Keratinocyte (primary cell): ENCODE results near the gene FBXO47. TPM values are rescaled to one million over a fixed set of nuclear protein-coding genes. Genes with fewer than 3 reads are reported as not detected.

Experiments used
- DNase-seq: peaks from one replicate; pipeline ENCODE4 v3.0.0-alpha.2; 2011; ENCODE audit warnings: low read depth, missing footprints, low spot score
- FAIRE-seq: peaks from 2 replicates; lab custom pipeline; 2011; peaks lifted over from hg19 to GRCh38; lab: Jason Lieb, UNC
- H2AFZ ChIP-seq: 2 replicates; pipeline ENCODE4 v1.6.0; 2012; ENCODE audit warnings: low read length, control low read depth, inconsistent platforms; ENCODE audit not compliant: control insufficient read depth
- H3K27ac ChIP-seq: 2 replicates; pipeline ENCODE4 v1.5.1; 2011; ENCODE audit warnings: low read length; ENCODE audit not compliant: control insufficient read depth, insufficient read depth
- H3K27me3 ChIP-seq: 3 replicates; pipeline ENCODE4 v1.6.0; 2011; ENCODE audit warnings: low read length; ENCODE audit not compliant: control insufficient read depth, insufficient read depth; ENCODE audit errors: extremely low read depth
- H3K36me3 ChIP-seq, 2 experiments: 2 replicates in 1 of 2; 3 replicates in 1 of 2; pipeline ENCODE4 v1.5.1; 2011; ENCODE audit warnings: low read length in 2 of 2, mild to moderate bottlenecking in 1 of 2; ENCODE audit not compliant: control insufficient read depth in 2 of 2, insufficient read depth in 2 of 2; ENCODE audit errors: extremely low read depth in 1 of 2
- H3K4me1 ChIP-seq: 3 replicates; pipeline ENCODE4 v1.5.1; 2011; ENCODE audit warnings: low read length; ENCODE audit not compliant: control insufficient read depth, insufficient read depth; ENCODE audit errors: extremely low read depth
- H3K4me2 ChIP-seq: 3 replicates; pipeline ENCODE4 v1.6.0; 2011; ENCODE audit warnings: low read depth, low read length; ENCODE audit not compliant: control insufficient read depth, insufficient read depth; ENCODE audit errors: extremely low read depth
- H3K4me3 ChIP-seq, 3 experiments: fragments of 200-600 bp in 1 of 3; sonication (generic) in 1 of 3; 2 replicates in 2 of 3; 3 replicates in 1 of 3; pipeline ENCODE4 v1.5.1; 2011 to 2016; ENCODE audit warnings: low read length in 3 of 3, mild to moderate bottlenecking in 3 of 3, control low read depth in 2 of 3, inconsistent platforms in 1 of 3, low read depth in 1 of 3, mixed read lengths in 1 of 3, mixed run types in 1 of 3, moderate library complexity in 1 of 3; ENCODE audit not compliant: control insufficient read depth in 2 of 3, insufficient read depth in 2 of 3; ENCODE audit errors: extremely low read depth in 1 of 3
- H3K79me2 ChIP-seq: 2 replicates; pipeline ENCODE4 v1.6.0; 2012; ENCODE audit warnings: low read length; ENCODE audit not compliant: control insufficient read depth, insufficient read depth
- H3K9ac ChIP-seq: 3 replicates; pipeline ENCODE4 v1.6.0; 2011; ENCODE audit warnings: low read length; ENCODE audit not compliant: control insufficient read depth, insufficient read depth; ENCODE audit errors: extremely low read depth
- H3K9me1 ChIP-seq: 3 replicates; pipeline ENCODE4 v1.6.0; 2011; ENCODE audit warnings: low read length; ENCODE audit not compliant: control insufficient read depth, insufficient read depth; ENCODE audit errors: extremely low read depth
- H3K9me3 ChIP-seq: 2 replicates; pipeline ENCODE4 v1.5.1; 2012; ENCODE audit warnings: low read depth, low read length; ENCODE audit not compliant: control insufficient read depth
- H4K20me1 ChIP-seq: 3 replicates; pipeline ENCODE4 v1.6.0; 2011; ENCODE audit warnings: low read length; ENCODE audit not compliant: control insufficient read depth, insufficient read depth; ENCODE audit errors: extremely low read depth
- EZH2 ChIP-seq: IDR thresholded peaks from one replicate; pipeline ENCODE4 v1.6.1; 2012; ENCODE audit warnings: inconsistent platforms, mild to moderate bottlenecking, low read length, moderate library complexity
- dilution Hi-C: fragments of 300-500 bp; cut with MboI; formaldehyde crosslinking; loops from one replicate; pipeline ENCODE4 v1.7.0; 2020; ENCODE audit warnings: low sequenced_read_pairs; ENCODE audit not compliant: extremely low pct_ligation_motif_present
- polyA plus RNA-seq, 5 experiments: library from polyadenylated mRNA; depleted of rRNA in 3 of 5; stranded (reverse) in 3 of 5; stranded (forward) in 1 of 5; unstranded in 1 of 5; fragments of >200 nt; gene quantifications; 1 replicate in 1 of 5; 2 replicates in 3 of 5; 3 replicates in 1 of 5; pipeline versions ENCODE4 v1.2.1 to v1.2.3, GENCODE V29; 2011 to 2012; ENCODE audit warnings: missing spikeins in 2 of 5, low read depth in 1 of 5, low replicate concordance in 1 of 5
- TF ChIP-seq, protein P1 (sequence below), 3 experiments: IDR thresholded peaks in 1 of 3; conservative IDR thresholded peaks in 1 of 3; optimal IDR thresholded peaks in 1 of 3; 2 replicates in 2 of 3; 3 replicates in 1 of 3; pipeline versions ENCODE3 to v1.5.1; 2011; ENCODE audit warnings: low read length in 3 of 3, mild to moderate bottlenecking in 3 of 3, moderate library complexity in 2 of 3, control low read depth in 1 of 3, inconsistent platforms in 1 of 3; ENCODE audit not compliant: insufficient read depth in 2 of 3; ENCODE audit errors: extremely low read depth in 1 of 3

FBXO47 gene
- polyA plus RNA-seq, 1 donor (not counting 4 experiments of a cell fraction or from before 2014, with no cell fraction given), result not detected

DNA sequence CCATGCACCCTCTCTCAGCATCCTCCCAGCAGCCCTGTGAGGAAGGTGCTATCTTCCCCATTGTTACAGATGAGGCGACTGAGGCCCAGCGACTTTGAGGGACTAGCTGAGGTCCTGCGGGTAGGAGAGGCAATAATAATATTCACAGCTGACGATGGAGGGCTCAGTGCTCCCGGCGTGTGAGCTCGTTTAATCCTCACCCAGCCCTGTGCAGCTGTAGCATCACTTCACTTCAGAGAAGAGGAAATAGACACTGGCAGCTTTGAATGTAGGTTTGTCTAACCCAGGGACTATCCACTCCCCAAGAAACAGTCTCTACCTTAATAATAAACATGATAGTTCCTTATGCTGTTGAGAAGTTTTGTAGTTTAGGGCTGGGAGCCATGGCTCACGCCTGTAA, 75.8 kb downstream of the FBXO47 start:
- Histone ChIP-seq H3K36me3 (peaks cover 52 to 60% of the 10 kb centered on the region in 2 experiments), H2AFZ (no peak overlapping the region), H3K9me1 (no peaks in the 10 kb centered on the region), H3K27ac (no peak overlapping the region), H3K27me3 (no peaks in the 10 kb centered on the region), H3K9me3 (no peaks in the 10 kb centered on the region), H3K4me2 (no peak overlapping the region), H3K4me3 (no peak overlapping the region), H3K79me2 (peaks cover 35% of the 10 kb centered on the region), H3K9ac (no peak overlapping the region), H4K20me1 (peaks cover 6% of the 10 kb centered on the region), H3K4me1 (no peaks in the 10 kb centered on the region)
- FAIRE-seq (no peak), DNase-seq (no peak)
- dilution Hi-C loops, result no loop called here
- TF ChIP-seq, protein P1, sequence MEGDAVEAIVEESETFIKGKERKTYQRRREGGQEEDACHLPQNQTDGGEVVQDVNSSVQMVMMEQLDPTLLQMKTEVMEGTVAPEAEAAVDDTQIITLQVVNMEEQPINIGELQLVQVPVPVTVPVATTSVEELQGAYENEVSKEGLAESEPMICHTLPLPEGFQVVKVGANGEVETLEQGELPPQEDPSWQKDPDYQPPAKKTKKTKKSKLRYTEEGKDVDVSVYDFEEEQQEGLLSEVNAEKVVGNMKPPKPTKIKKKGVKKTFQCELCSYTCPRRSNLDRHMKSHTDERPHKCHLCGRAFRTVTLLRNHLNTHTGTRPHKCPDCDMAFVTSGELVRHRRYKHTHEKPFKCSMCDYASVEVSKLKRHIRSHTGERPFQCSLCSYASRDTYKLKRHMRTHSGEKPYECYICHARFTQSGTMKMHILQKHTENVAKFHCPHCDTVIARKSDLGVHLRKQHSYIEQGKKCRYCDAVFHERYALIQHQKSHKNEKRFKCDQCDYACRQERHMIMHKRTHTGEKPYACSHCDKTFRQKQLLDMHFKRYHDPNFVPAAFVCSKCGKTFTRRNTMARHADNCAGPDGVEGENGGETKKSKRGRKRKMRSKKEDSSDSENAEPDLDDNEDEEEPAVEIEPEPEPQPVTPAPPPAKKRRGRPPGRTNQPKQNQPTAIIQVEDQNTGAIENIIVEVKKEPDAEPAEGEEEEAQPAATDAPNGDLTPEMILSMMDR (optimal IDR thresholded peaks at IDR 0.05 in 1 of 3, IDR thresholded peaks at IDR 0.05 in 1 of 3, conservative IDR thresholded peaks at IDR 0.05 in 1 of 3; ENCODE audit: extremely low read depth in 1 of 3, insufficient read depth in 2 of 3, low read length in 3 of 3), result no peak
- TF ChIP-seq EZH2, result no peak

DNA sequence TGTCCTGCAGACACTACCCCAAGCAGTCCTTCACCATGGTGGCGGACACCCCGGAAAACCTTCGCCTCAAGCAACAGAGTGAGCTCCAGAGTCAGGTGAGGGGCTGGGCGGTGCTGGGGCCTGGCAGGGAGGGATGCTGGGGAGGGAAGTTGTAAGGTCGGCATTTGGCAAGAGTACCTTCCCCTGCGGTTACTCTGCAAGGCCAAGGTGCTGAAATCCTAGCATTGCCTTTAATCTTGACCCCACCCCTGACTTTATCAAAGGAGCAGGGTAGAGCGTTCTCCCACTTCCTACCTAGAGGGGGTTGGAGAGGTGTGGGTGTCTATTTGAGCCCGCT, 76.8 kb downstream of the FBXO47 start:
- Histone ChIP-seq H3K4me2 (no peak overlapping the region), H3K27ac (no peak overlapping the region), H3K36me3 (peaks cover 55 to 65% of the 10 kb centered on the region in 2 experiments), H3K9me1 (no peaks in the 10 kb centered on the region), H2AFZ (no peak overlapping the region), H3K9me3 (no peaks in the 10 kb centered on the region), H3K9ac (no peak overlapping the region), H3K4me3 (no peak overlapping the region), H3K27me3 (no peaks in the 10 kb centered on the region), H3K4me1 (no peaks in the 10 kb centered on the region), H3K79me2 (peaks cover 46% of the 10 kb centered on the region), H4K20me1 (peaks cover 6% of the 10 kb centered on the region)
- dilution Hi-C loops, result no loop called here
- no peak for DNase-seq
- TF ChIP-seq EZH2, result no peak
- TF ChIP-seq, protein P1 (optimal IDR thresholded peaks at IDR 0.05 in 1 of 3, IDR thresholded peaks at IDR 0.05 in 1 of 3, conservative IDR thresholded peaks at IDR 0.05 in 1 of 3; ENCODE audit: extremely low read depth in 1 of 3, insufficient read depth in 2 of 3, low read length in 3 of 3), result no peak
- FAIRE-seq, result no peak
